Natural killer cell treated with Interleukin-12 subunit alpha and Interleukin-12 subunit beta and Interleukin-15 and Interleukin-18, amount 100 ng/mL, for 72 hours (primary cell): ENCODE data around the gene CD248. TPM values are rescaled to one million over a fixed set of nuclear protein-coding genes. Genes with fewer than 3 reads are reported as not detected.
"Not testable (repeated sequence)": the region's sequence is repeated elsewhere in the genome, so short reads cannot be mapped to it uniquely, and the experiment has no call there.

Experiments
- ATAC-seq, 2 donors: fragments of 150-1000 bp; cut with Tn5 transposase in 1 of 2; sonication (Bioruptor Pico), chemical (Tn5 transposase) in 1 of 2; 2 replicates each; pipeline ENCODE4 v1.10.0; 2021
- DNase-seq: peaks from one replicate; pipeline ENCODE4 v3.0.0; 2022; ENCODE audit warnings: low spot score
- H3K27ac Mint-ChIP-seq, 2 donors: 1 replicate in 1 of 2; 2 replicates in 1 of 2; pipeline ENCODE4 v1.8.0; 2022; ENCODE audit warnings: mixed read lengths in 2 of 2, mild to moderate bottlenecking in 1 of 2, moderate library complexity in 1 of 2
- H3K27me3 Mint-ChIP-seq, 2 donors: 1 replicate in 1 of 2; 2 replicates in 1 of 2; pipeline ENCODE4 v1.8.0; 2022; ENCODE audit warnings: mixed read lengths in 2 of 2
- H3K36me3 Mint-ChIP-seq: one replicate; pipeline ENCODE4 v1.8.0; 2022; ENCODE audit warnings: mixed read lengths
- H3K4me1 Mint-ChIP-seq, 2 donors: 1 replicate in 1 of 2; 2 replicates in 1 of 2; pipeline ENCODE4 v1.8.0; 2022; ENCODE audit warnings: low read depth in 2 of 2, mixed read lengths in 2 of 2, mild to moderate bottlenecking in 1 of 2
- H3K4me3 Mint-ChIP-seq: one replicate; pipeline ENCODE4 v1.8.0; 2022; ENCODE audit warnings: mixed read lengths
- H3K9me3 Mint-ChIP-seq: 2 replicates; pipeline ENCODE4 v1.8.0; 2022; ENCODE audit warnings: mixed read lengths
- total RNA-seq, 2 donors: library from RNA; stranded (reverse); gene quantifications; one replicate each; pipeline ENCODE4 v1.2.3, GENCODE V29; 2022

The CD248 gene
- total RNA-seq: under 1 TPM; 0.10 to 0.59 TPM

GRCh38 chr11:66316849-66317251 is at the start of gene CD248:
CD248 (minus strand) TSS chr11:66317044; CDS start chr11:66317027, 17 bp downstream.
- peak within 1 kb of the TSS; percentile 25 to 67 for H3K27ac Mint-ChIP-seq
- H3K9me3 Mint-ChIP-seq: no peaks in the 10 kb centered on the region
- ATAC-seq: no peak
- H3K4me1 Mint-ChIP-seq: peaks cover 22 to 27% of the 10 kb centered on the region in 2 donors
- H3K4me3 Mint-ChIP-seq: no peak within 1 kb of the TSS
- peak; percentile 46 for DNase-seq
- peaks cover 23 to 26% of the 10 kb centered on the region in 2 donors for H3K27me3 Mint-ChIP-seq
- no peaks in the 10 kb centered on the region for H3K36me3 Mint-ChIP-seq

GRCh38 chr11:66365711-66366619 is 49.1 kb upstream of the CD248 start:
- Mint-ChIP-seq H3K27ac (no peak overlapping the region), H3K4me1 (peaks cover 0 to 7% of the 10 kb centered on the region in 2 donors), H3K36me3 (no peaks in the 10 kb centered on the region), H3K9me3 (no peaks in the 10 kb centered on the region), H3K27me3 (no peaks in the 10 kb centered on the region), H3K4me3 (no peak overlapping the region)
- DNase-seq: no peak
- no peak for ATAC-seq

DNA sequence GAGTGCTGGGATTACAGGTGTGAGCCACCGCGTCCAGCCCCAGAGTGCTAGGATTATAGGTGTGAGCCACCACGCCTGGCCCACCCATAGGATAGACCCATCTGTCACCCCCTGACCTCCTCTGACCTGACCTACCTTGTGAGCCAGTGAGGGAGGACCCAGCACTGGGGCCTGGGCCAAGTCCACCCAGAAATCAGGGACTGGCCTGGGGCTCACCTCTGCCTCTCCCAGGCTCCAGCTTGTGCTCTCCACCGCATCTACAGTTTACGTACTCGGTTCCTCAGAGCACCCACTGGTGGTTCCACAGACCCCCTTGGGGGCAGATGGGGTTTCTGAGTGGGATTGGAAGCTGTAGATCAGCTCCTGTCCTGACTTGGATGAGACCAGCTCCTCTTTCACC is 48.3 kb upstream of the CD248 start:
- DNase-seq (no peak), ATAC-seq (no peak)
- Mint-ChIP-seq H3K4me1 (peaks cover 0 to 5% of the 10 kb centered on the region in 2 donors), H3K27me3 (no peaks in the 10 kb centered on the region), H3K4me3 (no peak overlapping the region), H3K27ac (no peak overlapping the region), H3K36me3 (no peaks in the 10 kb centered on the region), H3K9me3 (no peaks in the 10 kb centered on the region)

DNA sequence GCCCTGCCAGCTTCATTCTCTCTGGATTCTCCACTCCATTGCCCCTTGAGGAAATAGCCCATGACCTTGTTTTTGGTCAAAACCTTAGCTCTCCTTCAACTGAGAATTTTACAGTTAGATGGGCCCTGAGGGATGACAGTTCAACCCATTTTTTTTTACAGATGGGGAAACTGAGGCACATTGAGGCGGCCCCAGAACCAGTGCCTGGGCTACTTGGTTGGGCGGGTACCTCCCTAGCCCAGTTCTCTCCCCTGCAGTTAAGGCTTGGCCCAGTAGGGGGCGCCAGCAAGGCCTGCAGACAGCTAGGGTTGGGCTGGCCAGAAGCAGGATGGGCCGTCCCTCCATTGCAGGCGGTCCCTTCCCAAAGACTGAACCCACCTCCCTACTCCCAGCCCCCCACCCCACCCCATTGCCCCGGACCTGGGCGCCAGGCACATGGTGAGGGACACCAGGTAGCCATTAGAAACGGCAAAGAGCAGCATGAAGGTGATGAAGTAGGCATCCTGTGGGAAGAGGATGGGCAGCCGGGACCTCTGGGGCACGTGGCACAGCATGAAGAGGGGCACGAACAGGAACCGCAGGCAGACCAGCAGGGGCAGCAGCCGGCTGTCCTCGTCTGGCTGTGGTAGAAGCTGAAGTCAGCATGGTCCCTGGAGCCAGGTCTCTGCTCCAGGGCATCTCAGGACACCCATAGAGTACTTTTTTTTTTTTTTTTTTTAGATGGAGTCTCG is 47.1 kb upstream of the CD248 start:
- Mint-ChIP-seq H3K9me3 (no peaks in the 10 kb centered on the region), H3K4me1 (no peaks in the 10 kb centered on the region), H3K27me3 (no peaks in the 10 kb centered on the region), H3K27ac (no peak overlapping the region), H3K36me3 (no peaks in the 10 kb centered on the region), H3K4me3 (no peak overlapping the region)
- DNase-seq (peak; percentile 71), ATAC-seq (peak; percentile 53 to 75)

- no peaks in the 10 kb centered on the region for H3K27me3 Mint-ChIP-seq
- no peaks in the 10 kb centered on the region for H3K9me3 Mint-ChIP-seq
- DNase-seq: no peak
- H3K4me3 Mint-ChIP-seq: no peak overlapping the region
- no peak overlapping the region for H3K27ac Mint-ChIP-seq
- ATAC-seq: no peak
- no peaks in the 10 kb centered on the region for H3K4me1 Mint-ChIP-seq
- H3K36me3 Mint-ChIP-seq: no peaks in the 10 kb centered on the region
These were observed 46.4 kb upstream of the CD248 start for GRCh38 chr11:66363187-66363601.

- H3K9me3 Mint-ChIP-seq: no peaks in the 10 kb centered on the region
These were observed 45.8 kb upstream of the CD248 start for GRCh38 chr11:66362481-66363147.

GRCh38 chr11:66361502-66361941 is 44.7 kb upstream of the CD248 start:
- Mint-ChIP-seq H3K4me3 (no peak overlapping the region), H3K36me3 (no peaks in the 10 kb centered on the region), H3K27ac (no peak overlapping the region), H3K27me3 (no peaks in the 10 kb centered on the region), H3K9me3 (no peaks in the 10 kb centered on the region), H3K4me1 (no peaks in the 10 kb centered on the region)
- no peak for DNase-seq
- no peak for ATAC-seq

More at GRCh38 chr11:66362481-66363147, 45.8 kb upstream of the CD248 start:
- H3K27ac Mint-ChIP-seq: peak overlapping the region in 1 of 2 donors; percentile 58
- H3K4me3 Mint-ChIP-seq: no peak overlapping the region
- DNase-seq (no peak), ATAC-seq (no peak)
- no peaks in the 10 kb centered on the region for H3K27me3 Mint-ChIP-seq
- no peaks in the 10 kb centered on the region for H3K4me1 Mint-ChIP-seq
- H3K36me3 Mint-ChIP-seq: no peaks in the 10 kb centered on the region

GRCh38 chr11:66360406-66361073 is 43.7 kb upstream of the CD248 start:
- Mint-ChIP-seq H3K4me1 (no peaks in the 10 kb centered on the region), H3K27me3 (no peaks in the 10 kb centered on the region), H3K36me3 (no peaks in the 10 kb centered on the region), H3K27ac (no peak overlapping the region), H3K4me3 (no peak overlapping the region), H3K9me3 (no peaks in the 10 kb centered on the region)
- DNase-seq: no peak
- no peak for ATAC-seq

DNA sequence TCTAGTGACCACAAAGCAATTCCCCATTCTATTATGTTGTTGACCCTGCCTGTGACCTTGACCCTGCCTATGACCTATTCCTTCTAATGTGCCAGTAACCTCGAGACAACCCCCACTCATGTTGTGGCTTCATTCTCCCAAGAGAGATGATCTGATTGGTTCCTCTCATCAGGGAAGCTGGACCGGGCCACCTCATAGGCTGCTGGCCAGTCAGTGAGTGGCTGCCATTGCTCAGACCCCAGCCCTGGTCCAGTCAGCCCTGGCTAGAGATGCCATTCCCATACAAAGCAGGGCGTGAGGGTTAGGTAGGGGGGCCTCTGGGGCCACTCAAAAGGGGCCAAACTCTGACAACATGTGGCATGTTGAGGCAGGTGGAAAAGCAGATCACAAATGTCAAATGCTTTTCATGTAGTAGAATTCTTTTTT is 42.8 kb upstream of the CD248 start:
- H3K36me3 Mint-ChIP-seq: no peaks in the 10 kb centered on the region
- DNase-seq (no peak), ATAC-seq (no peak)
- H3K4me3 Mint-ChIP-seq: no peak overlapping the region
- no peaks in the 10 kb centered on the region for H3K27me3 Mint-ChIP-seq
- H3K27ac Mint-ChIP-seq: no peak overlapping the region
- H3K4me1 Mint-ChIP-seq: no peaks in the 10 kb centered on the region
- no peaks in the 10 kb centered on the region for H3K9me3 Mint-ChIP-seq

- H3K4me1 Mint-ChIP-seq, ATAC-seq: not testable (repeated sequence)
These were observed 33.9 kb upstream of the CD248 start for GRCh38 chr11:66350560-66351235.

DNA sequence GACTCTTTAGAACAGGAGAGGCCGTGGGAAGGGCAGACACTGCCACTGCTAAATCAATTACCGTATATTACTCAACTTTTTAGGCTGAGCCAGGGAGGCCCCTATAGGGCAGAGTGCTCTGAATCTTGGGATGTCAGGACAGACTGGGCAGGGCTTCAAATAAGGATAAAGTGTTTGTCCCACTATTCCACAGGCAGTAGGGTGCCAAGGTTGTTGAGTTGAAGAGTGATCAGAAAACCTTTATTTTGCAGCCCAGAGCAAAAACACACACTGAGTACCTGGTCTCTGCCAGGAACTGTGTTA is 32.2 kb upstream of the CD248 start:
- no peaks in the 10 kb centered on the region for H3K36me3 Mint-ChIP-seq
- H3K27me3 Mint-ChIP-seq: peaks cover 0 to 2% of the 10 kb centered on the region in 2 donors
- no peaks in the 10 kb centered on the region for H3K9me3 Mint-ChIP-seq
- ATAC-seq (no peak), DNase-seq (no peak)
- H3K4me1 Mint-ChIP-seq: peaks cover 17 to 25% of the 10 kb centered on the region in 2 donors
- no peak overlapping the region for H3K4me3 Mint-ChIP-seq
- H3K27ac Mint-ChIP-seq: peak overlapping the region in 1 of 2 donors; percentile 99

More at GRCh38 chr11:66350560-66351235, 33.9 kb upstream of the CD248 start:
- H3K4me3 Mint-ChIP-seq, H3K27ac Mint-ChIP-seq, H3K36me3 Mint-ChIP-seq, DNase-seq, H3K27me3 Mint-ChIP-seq, H3K9me3 Mint-ChIP-seq: not testable (repeated sequence)

DNA sequence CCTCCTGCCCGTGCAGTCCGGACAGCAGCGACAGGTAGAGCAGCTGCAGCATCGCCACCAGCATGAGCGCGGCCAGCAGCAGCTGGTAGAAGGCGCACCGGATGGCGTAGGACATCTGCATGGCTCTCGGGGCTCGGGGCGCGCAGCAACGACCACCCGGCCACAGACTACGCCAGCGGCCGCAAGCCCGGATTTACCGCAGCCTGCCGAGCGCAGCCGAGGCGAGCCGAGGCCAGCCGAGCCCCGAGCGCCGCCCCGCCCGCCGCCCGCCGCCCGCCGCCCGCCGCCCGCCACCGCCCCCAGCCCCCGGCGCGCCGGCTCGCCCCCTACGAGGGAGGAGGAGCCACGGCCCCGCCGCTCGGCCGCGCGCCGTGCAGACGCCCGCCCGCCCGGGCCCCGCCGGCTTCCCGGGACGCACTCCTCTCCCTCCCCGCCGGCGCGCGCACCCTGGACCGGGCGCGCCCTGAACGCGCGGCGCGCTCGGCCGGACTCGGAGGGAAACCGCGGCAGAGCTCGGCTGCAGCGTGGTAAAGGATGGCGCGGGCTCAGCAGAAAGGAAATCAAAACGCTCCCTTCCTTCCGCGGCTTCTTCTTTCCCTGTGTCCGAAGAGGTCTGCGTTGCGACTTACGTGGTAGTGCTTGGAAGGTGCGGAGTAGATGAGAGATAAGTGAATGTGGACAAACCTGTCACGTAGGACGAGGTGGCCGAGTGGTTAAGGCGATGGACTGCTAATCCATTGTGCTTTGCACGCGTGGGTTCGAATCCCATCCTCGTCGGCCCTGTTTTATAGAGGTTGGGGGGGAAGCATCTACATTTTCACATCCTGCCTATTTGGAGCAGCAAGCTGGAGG is 30.8 kb upstream of the CD248 start, which contains the start of gene B4GAT1:
Gene B4GAT1, minus strand, starts transcription at position 205 of the 852 bp plus-strand sequence. Its CDS starts 84 bp downstream, at position 121.
- peaks cover 0 to 2% of the 10 kb centered on the region in 2 donors for H3K27me3 Mint-ChIP-seq
- ATAC-seq (peak; percentile 76 to 80), DNase-seq (peak; percentile 83)
- H3K36me3 Mint-ChIP-seq: peaks cover 7% of the 10 kb centered on the region
- peaks cover 29 to 39% of the 10 kb centered on the region in 2 donors for H3K4me1 Mint-ChIP-seq
- peak within 1 kb of the TSS; percentile 89 to 99 for H3K27ac Mint-ChIP-seq
- no peaks in the 10 kb centered on the region for H3K9me3 Mint-ChIP-seq
- peak within 1 kb of the TSS; percentile 89 for H3K4me3 Mint-ChIP-seq
